HCT116 (cell line): ENCODE measurements around the gene RGS7. TPM values are rescaled to one million over a fixed set of nuclear protein-coding genes. Genes with fewer than 3 reads are reported as not detected.

ENCODE experiments used
- ATAC-seq: fragments of 200-7000 bp; cut with Tn5 transposase; 2 replicates; pipeline ENCODE4 v1.9.1; 2020; ENCODE audit warnings: mild to moderate bottlenecking, moderate library complexity
- BruUV-seq: library from RNA; stranded (reverse); fragments of 400-500 nt; replicated peaks from 2 replicates; lab custom pipeline; 2021; lab: Mats Ljungman, UMichigan
- CTCF ChIA-PET: fragments of 300-600 bp; sonication (Branson Sonifier 250); formaldehyde crosslinking; loops from one replicate; lab custom pipeline; 2021; ENCODE audit warnings: antibody characterized with exemption; lab: Charles Lee
- POLR2A ChIA-PET: fragments of 300-600, 350-600 bp; sonication (Branson Sonifier 250); formaldehyde crosslinking; loops from one replicate; lab custom pipeline; 2021; ENCODE audit warnings: antibody characterized with exemption; lab: Charles Lee
- RAD21 ChIA-PET, 2 experiments: fragments of 300-600 bp; sonication (Branson Sonifier 250); formaldehyde crosslinking; loops; one replicate each; lab custom pipeline; 2023; ENCODE audit warnings: low total read pairs in 2 of 2; ENCODE audit not compliant: uncharacterized antibody in 2 of 2, unreplicated experiment in 2 of 2, low non-redundant PET in 1 of 2; lab: Charles Lee
- DNase-seq: peaks from one replicate; pipeline ENCODE4 v3.0.0-alpha.2; 2010; ENCODE audit warnings: low read depth, low spot score
- H2AFZ ChIP-seq: fragments of 200-600 bp; shearing (Covaris generic), sonication (generic); 2 replicates; pipeline ENCODE4 v1.6.1; 2017; ENCODE audit warnings: low read depth, mixed run types, mixed read lengths, antibody characterized with exemption, low read length; ENCODE audit not compliant: poor library complexity, severe bottlenecking
- H3K27ac ChIP-seq: 2 replicates; pipeline ENCODE4 v1.5.1; 2012; ENCODE audit warnings: low read depth, low read length
- H3K27me3 ChIP-seq: fragments of 200-600 bp; sonication (generic); 2 replicates; pipeline ENCODE4 v1.6.1; 2016; ENCODE audit warnings: mixed run types, low read length, mixed read lengths; ENCODE audit not compliant: insufficient read depth
- H3K36me3 ChIP-seq, 2 experiments: fragments of 200-500 bp in 1 of 2; fragments of 200-600 bp in 1 of 2; sonication (Bioruptor generic) in 1 of 2; sonication (generic) in 1 of 2; 2 replicates each; pipeline versions ENCODE4 v1.5.1 to v1.6.1; 2014 to 2016; ENCODE audit warnings: low read length in 2 of 2, inconsistent platforms in 1 of 2, mixed read lengths in 1 of 2, mixed run types in 1 of 2; ENCODE audit not compliant: insufficient read depth in 2 of 2, control insufficient read depth in 1 of 2
- H3K4me1 ChIP-seq, 2 experiments: fragments of 200-600 bp in 1 of 2; sonication (generic) in 1 of 2; 2 replicates each; pipeline versions ENCODE4 v1.5.1 to v1.6.1; 2012 to 2017; ENCODE audit warnings: low read length in 2 of 2, inconsistent platforms in 1 of 2, mild to moderate bottlenecking in 1 of 2, mixed read lengths in 1 of 2, mixed run types in 1 of 2, moderate library complexity in 1 of 2; ENCODE audit not compliant: insufficient read depth in 2 of 2, control insufficient read depth in 1 of 2
- H3K4me2 ChIP-seq: fragments of 200-600 bp; sonication (generic); 2 replicates; pipeline ENCODE4 v1.6.1; 2017; ENCODE audit warnings: mixed run types, low read length, mixed read lengths
- H3K4me3 ChIP-seq, 2 experiments: fragments of 200-600 bp in 1 of 2; sonication (generic) in 1 of 2; replicated peaks in 1 of 2; 2 replicates each; pipeline ENCODE4 v1.5.1; 2011 to 2016; ENCODE audit warnings: low read length in 2 of 2, control low read depth in 1 of 2, low read depth in 1 of 2, mild to moderate bottlenecking in 1 of 2, mixed read lengths in 1 of 2, mixed run types in 1 of 2
- H3K79me2 ChIP-seq: fragments of 200-600 bp; sonication (generic); 2 replicates; pipeline ENCODE4 v1.6.1; 2017; ENCODE audit warnings: mild to moderate bottlenecking, mixed run types, low read length, moderate library complexity, mixed read lengths; ENCODE audit not compliant: insufficient read depth
- H3K9ac ChIP-seq: fragments of 200-600 bp; sonication (generic); 2 replicates; pipeline ENCODE4 v1.6.1; 2016; ENCODE audit warnings: low read length, mixed read lengths
- H3K9me2 ChIP-seq: fragments of 200-600 bp; sonication (generic), shearing (Covaris generic); 2 replicates; pipeline ENCODE4 v1.6.1; 2017; ENCODE audit warnings: mixed run types, mild to moderate bottlenecking, moderate library complexity; ENCODE audit not compliant: insufficient read depth
- H3K9me3 ChIP-seq, 2 experiments: fragments of 200-500 bp in 1 of 2; fragments of 200-600 bp in 1 of 2; sonication (Bioruptor generic) in 1 of 2; sonication (generic) in 1 of 2; 2 replicates each; pipeline ENCODE4 v1.6.1; 2014 to 2017; ENCODE audit warnings: low read length in 2 of 2, mixed read lengths in 2 of 2, inconsistent platforms in 1 of 2, low read depth in 1 of 2, mild to moderate bottlenecking in 1 of 2, mixed run types in 1 of 2, moderate library complexity in 1 of 2; ENCODE audit not compliant: control insufficient read depth in 1 of 2, insufficient read depth in 1 of 2
- H4K20me1 ChIP-seq: fragments of 200-600 bp; sonication (generic), shearing (Covaris generic); 2 replicates; pipeline ENCODE4 v1.6.1; 2017; ENCODE audit warnings: mixed run types, mild to moderate bottlenecking, moderate library complexity; ENCODE audit not compliant: insufficient read depth
- CTCF ChIP-seq, 3 experiments: fragments of 200-600 bp in 1 of 3; sonication (generic) in 1 of 3; IDR thresholded peaks in 2 of 3; conservative IDR thresholded peaks in 1 of 3; 2 replicates each; pipeline ENCODE4 v1.5.1; 2012 to 2017; ENCODE audit warnings: low read depth in 2 of 3, low read length in 2 of 3, antibody characterized with exemption in 1 of 3, borderline replicate concordance in 1 of 3, control low read depth in 1 of 3, mild to moderate bottlenecking in 1 of 3, mixed read lengths in 1 of 3, mixed run types in 1 of 3, moderate library complexity in 1 of 3; ENCODE audit not compliant: insufficient read depth in 1 of 3
- ELF1 ChIP-seq: IDR thresholded peaks from 2 replicates; pipeline ENCODE4 v1.6.1; 2012; ENCODE audit warnings: low read depth, borderline replicate concordance
- EZH2 ChIP-seq: fragments of 200-600 bp; sonication (generic); IDR thresholded peaks from 2 replicates; pipeline ENCODE4 v1.6.1; 2017; ENCODE audit warnings: antibody characterized with exemption, mixed run types
- FOSL1 ChIP-seq: IDR thresholded peaks from 2 replicates; pipeline ENCODE4 v1.6.1; 2012; ENCODE audit warnings: low read depth
- MAX ChIP-seq: IDR thresholded peaks from 2 replicates; pipeline ENCODE4 v1.6.1; 2012
- SIN3A ChIP-seq: IDR thresholded peaks from 2 replicates; pipeline ENCODE4 v1.6.1; 2012; ENCODE audit warnings: low read depth
- SRF ChIP-seq: IDR thresholded peaks from 2 replicates; pipeline ENCODE4 v1.6.1; 2012; ENCODE audit warnings: low read depth
- TCF7L2 ChIP-seq: IDR thresholded peaks from 2 replicates; pipeline ENCODE4 v1.7.0; 2011; ENCODE audit warnings: borderline replicate concordance, inconsistent platforms; ENCODE audit not compliant: insufficient read depth, insufficient read length; ENCODE audit errors: extremely low read depth
- YY1 ChIP-seq: IDR thresholded peaks from 2 replicates; pipeline ENCODE4 v1.6.1; 2011; ENCODE audit warnings: low read length, low read depth, moderate library complexity, mild to moderate bottlenecking; ENCODE audit not compliant: insufficient replicate concordance; ENCODE audit errors: extremely low read depth
- ZBTB33 ChIP-seq: IDR thresholded peaks from 2 replicates; pipeline ENCODE4 v1.6.1; 2011; ENCODE audit warnings: mild to moderate bottlenecking, low read length, moderate library complexity; ENCODE audit not compliant: insufficient replicate concordance; ENCODE audit errors: extremely low read depth
- intact Hi-C: fragments of 100-400 bp; cut with micrococcal nuclease; formaldehyde crosslinking; loops from 2 replicates; pipeline ENCODE4 v1.10.0; 2022
- total RNA-seq: library from RNA; stranded (reverse); gene quantifications from one replicate; pipeline ENCODE4 v1.2.1, GENCODE V29; 2021; ENCODE audit not compliant: unreplicated experiment

RGS7 gene
- total RNA-seq, 1 experiment from 2014 or later, result not detected

GRCh38 chr1:240786880-240787279 lies 570.1 kb downstream of the RGS7 start:
- no peak overlapping the region for H3K4me2 ChIP-seq
- H3K27ac ChIP-seq, result no peak overlapping the region
- DNase-seq (no peak), ATAC-seq (no peak)
- H3K9me3 ChIP-seq, result peaks cover 3 to 6% of the 10 kb centered on the region in 2 experiments; a peak in 2 of 4 replicates
- ChIA-PET RAD21 (no interaction called here), CTCF (no interaction called here), POLR2A (no interaction called here)
- TF ChIP-seq EZH2 (no peak), ELF1 (no peak), SIN3A (no peak), ZBTB33 (no peak), YY1 (no peak), MAX (no peak), CTCF (IDR thresholded peaks at IDR 0.05 in 2 of 3, conservative IDR thresholded peaks at IDR 0.05 in 1 of 3; ENCODE audit: borderline replicate concordance in 1 of 3, insufficient read depth in 1 of 3, low read depth in 2 of 3, low read length in 2 of 3) (no peak), FOSL1 (no peak), SRF (no peak), TCF7L2 (no peak)
- H3K27me3 ChIP-seq, result no peaks in the 10 kb centered on the region
- H4K20me1 ChIP-seq, result no peaks in the 10 kb centered on the region
- no peak overlapping the region for H3K9ac ChIP-seq
- no peaks in the 10 kb centered on the region for H3K79me2 ChIP-seq
- no peak overlapping the region for H2AFZ ChIP-seq
- no peaks in the 10 kb centered on the region for H3K4me1 ChIP-seq
- intact Hi-C loops, result no loop called here
- H3K36me3 ChIP-seq, result no peaks in the 10 kb centered on the region
- no peaks in the 10 kb centered on the region for H3K9me2 ChIP-seq
- no peak overlapping the region for H3K4me3 ChIP-seq
- BruUV-seq, result no TSS peak
